Endodermal cell (in vitro differentiated cells): ENCODE data around the gene ZNF225. TPM values are rescaled to one million over a fixed set of nuclear protein-coding genes. Genes with fewer than 3 reads are reported as not detected.

Experiments
- DNase-seq: peaks from one replicate; pipeline ENCODE4 v3.0.0-alpha.2; 2017
- H3K27ac ChIP-seq: 2 replicates; pipeline ENCODE4 v1.5.1; 2013; ENCODE audit warnings: mild to moderate bottlenecking, low read depth, low read length, moderate library complexity
- H3K27me3 ChIP-seq: 2 replicates; pipeline ENCODE4 v1.6.1; 2013; ENCODE audit warnings: mild to moderate bottlenecking, low read length, moderate library complexity; ENCODE audit not compliant: insufficient read depth, control insufficient read depth, poor library complexity, severe bottlenecking
- H3K36me3 ChIP-seq: 2 replicates; pipeline ENCODE4 v1.7.0; 2013; ENCODE audit warnings: mild to moderate bottlenecking, low read length, moderate library complexity; ENCODE audit not compliant: control insufficient read depth, insufficient read depth
- H3K4me1 ChIP-seq: one replicate; pipeline ENCODE4 v1.7.0; 2013; ENCODE audit warnings: low read length; ENCODE audit not compliant: control insufficient read depth, insufficient read depth
- H3K4me3 ChIP-seq: 2 replicates; pipeline ENCODE4 v1.5.1; 2013; ENCODE audit warnings: mild to moderate bottlenecking, low read length, moderate library complexity
- H3K9ac ChIP-seq: 2 replicates; pipeline ENCODE4 v1.6.1; 2013; ENCODE audit warnings: mild to moderate bottlenecking, low read length, moderate library complexity; ENCODE audit not compliant: poor library complexity, severe bottlenecking; ENCODE audit errors: extremely low read depth
- H3K9me3 ChIP-seq: 2 replicates; pipeline ENCODE4 v1.6.1; 2013; ENCODE audit warnings: mild to moderate bottlenecking, low read length, moderate library complexity; ENCODE audit not compliant: control insufficient read depth
- H3K27ac Mint-ChIP-seq: 2 replicates; pipeline ENCODE4 v1.8.0; 2020; ENCODE audit warnings: mixed read lengths
- H3K27me3 Mint-ChIP-seq: 2 replicates; pipeline ENCODE4 v1.8.0; 2021; ENCODE audit warnings: mild to moderate bottlenecking, mixed read lengths; ENCODE audit not compliant: insufficient read depth
- H3K36me3 Mint-ChIP-seq: 2 replicates; pipeline ENCODE4 v1.8.0; 2020; ENCODE audit warnings: low read depth, mixed read lengths
- H3K4me1 Mint-ChIP-seq: 2 replicates; pipeline ENCODE4 v1.8.0; 2020; ENCODE audit warnings: mixed read lengths
- H3K4me3 Mint-ChIP-seq: 2 replicates; pipeline ENCODE4 v1.8.0; 2020; ENCODE audit warnings: mild to moderate bottlenecking, moderate library complexity, mixed read lengths
- H3K9me3 Mint-ChIP-seq: 2 replicates; pipeline ENCODE4 v1.8.0; 2020; ENCODE audit warnings: mild to moderate bottlenecking, mixed read lengths
- CTCF ChIP-seq: fragments of 200-600 bp; sonication (generic); conservative IDR thresholded peaks from 2 replicates; pipeline ENCODE4 v1.5.0; 2021; ENCODE audit warnings: antibody characterized with exemption, mild to moderate bottlenecking
- WGBS, 2 experiments: methylation state at CpG; one replicate each; pipeline versions ENCODE4 v1.1.5 to v1.1.7; 2013; ENCODE audit warnings: missing lambda C conversion rate in 2 of 2, mixed read lengths in 1 of 2; ENCODE audit not compliant: insufficient coverage in 1 of 2, insufficient read length in 1 of 2; 5-methylcytosine and 5-hydroxymethylcytosine counted together
- total RNA-seq, 2 donors: library from RNA; stranded (reverse); fragmentation: NEBNext Ultra II Directional in 1 of 2; extraction: Animal tissue kit (Norgen Biotek cat#: 25700) in 1 of 2; gene quantifications; 2 replicates in 1 of 2; 3 replicates in 1 of 2; pipeline ENCODE4 v1.2.1, GENCODE V29; 2021

The ZNF225 gene
- total RNA-seq, 2 donors from 2014 or later, result 6.4 to 7.4 TPM

GRCh38 chr19:44092108-44092507, 21.1 kb upstream of the ZNF225 start:
- H3K27ac Mint-ChIP-seq, result no peak overlapping the region
- peaks cover 10% of the 10 kb centered on the region for H3K36me3 Mint-ChIP-seq
- no peak for TF ChIP-seq CTCF
- H3K9me3 Mint-ChIP-seq, result no peaks in the 10 kb centered on the region
- WGBS, 2 experiments, result 58 to 80% methylated on average over 2 of the region's 4 CpGs
- no peak overlapping the region for H3K4me3 ChIP-seq
- DNase-seq, result no peak
- H3K4me3 Mint-ChIP-seq, result no peak overlapping the region
- H3K27ac ChIP-seq, result no peak overlapping the region
- H3K9ac ChIP-seq, result no peak overlapping the region
- no peaks in the 10 kb centered on the region for H3K9me3 ChIP-seq
- H3K27me3 ChIP-seq, result no peaks in the 10 kb centered on the region
- H3K27me3 Mint-ChIP-seq, result peaks cover 9% of the 10 kb centered on the region
- peaks cover 5% of the 10 kb centered on the region for H3K4me1 Mint-ChIP-seq
- H3K4me1 ChIP-seq, result no peaks in the 10 kb centered on the region
- peaks cover 6% of the 10 kb centered on the region for H3K36me3 ChIP-seq

- Histone ChIP-seq H3K27ac (no peak within 1 kb of the TSS), H3K4me1 (no peaks in the 10 kb centered on the region)
Observed at GRCh38 chr19:44093931-44094765, 19.1 kb upstream of the ZNF225 start, which contains the start of gene ZNF224. ZNF224 (plus strand) TSS chr19:44094361; CDS start chr19:44097874, 3,513 bp downstream.

GRCh38 chr19:44107751-44108150, 5.4 kb upstream of the ZNF225 start:
- peaks cover 64% of the 10 kb centered on the region for H3K36me3 ChIP-seq
- H3K9me3 Mint-ChIP-seq, result peaks cover 75% of the 10 kb centered on the region
- DNase-seq, result no peak

More at GRCh38 chr19:44093931-44094765, 19.1 kb upstream of the ZNF225 start, which contains the start of gene ZNF224:
- peaks cover 22% of the 10 kb centered on the region for H3K36me3 ChIP-seq
- Mint-ChIP-seq H3K36me3 (peaks cover 20% of the 10 kb centered on the region), H3K9me3 (no peaks in the 10 kb centered on the region), H3K27ac (peak within 1 kb of the TSS; percentile 91), H3K27me3 (peaks cover 9% of the 10 kb centered on the region), H3K4me1 (peaks cover 5% of the 10 kb centered on the region), H3K4me3 (peak within 1 kb of the TSS; percentile 99)
- no peak for TF ChIP-seq CTCF
- peak within 1 kb of the TSS; percentile 82 for H3K9ac ChIP-seq
- no peaks in the 10 kb centered on the region for H3K27me3 ChIP-seq
- peak within 1 kb of the TSS; percentile 96 for H3K4me3 ChIP-seq
- DNase-seq, result peak; percentile 96
- 1% methylated on average over 25 to 50 of the region's 50 CpGs for WGBS, 2 experiments
- no peaks in the 10 kb centered on the region for H3K9me3 ChIP-seq

More at GRCh38 chr19:44107751-44108150, 5.4 kb upstream of the ZNF225 start:
- H3K9ac ChIP-seq, result no peak overlapping the region
- WGBS, 2 experiments, result 94 to 98% methylated on average over 2 to 3 of the region's 3 CpGs
- H3K27ac ChIP-seq, result no peak overlapping the region
- peaks cover 44% of the 10 kb centered on the region for H3K9me3 ChIP-seq
- peaks cover 2% of the 10 kb centered on the region for H3K27me3 Mint-ChIP-seq
- H3K4me1 Mint-ChIP-seq, result no peaks in the 10 kb centered on the region
- no peak for TF ChIP-seq CTCF
- no peaks in the 10 kb centered on the region for H3K27me3 ChIP-seq
- peaks cover 79% of the 10 kb centered on the region for H3K36me3 Mint-ChIP-seq
- H3K4me3 Mint-ChIP-seq, result no peak overlapping the region
- H3K4me1 ChIP-seq, result no peaks in the 10 kb centered on the region
- peak overlapping the region; percentile 2 for H3K4me3 ChIP-seq
- no peak overlapping the region for H3K27ac Mint-ChIP-seq
